OCI-LY1 (cell line): ENCODE measurements around the gene EFEMP2.

Experiments used
- H2AFZ ChIP-seq: fragments of 200-600 bp; sonication (generic), shearing (Covaris generic); 2 replicates; pipeline ENCODE4 v1.6.0; 2014; ENCODE audit warnings: antibody characterized with exemption, mild to moderate bottlenecking, low read length
- H3F3A ChIP-seq: fragments of 200-600 bp; sonication (generic), shearing (Covaris generic); 2 replicates; pipeline ENCODE4 v1.6.0; 2014; ENCODE audit warnings: mild to moderate bottlenecking, antibody characterized with exemption, low read length, moderate library complexity; ENCODE audit not compliant: insufficient read depth
- H3K27ac ChIP-seq: fragments of 200-600 bp; sonication (generic); 2 replicates; pipeline ENCODE4 v1.5.1; 2014; ENCODE audit warnings: low read length, mixed run types, mild to moderate bottlenecking, low read depth; ENCODE audit not compliant: poor library complexity, severe bottlenecking
- H3K27me3 ChIP-seq: fragments of 200-600 bp; sonication (generic); 2 replicates; pipeline ENCODE4 v1.6.0; 2014; ENCODE audit warnings: antibody characterized with exemption, mild to moderate bottlenecking, low read length, moderate library complexity; ENCODE audit not compliant: insufficient read depth
- H3K36me3 ChIP-seq: fragments of 200-600 bp; sonication (generic); 2 replicates; pipeline ENCODE4 v1.6.1; 2014; ENCODE audit warnings: mild to moderate bottlenecking, antibody characterized with exemption, low read length, moderate library complexity, mixed read lengths; ENCODE audit not compliant: insufficient read depth
- H3K4me1 ChIP-seq: fragments of 200-600 bp; sonication (generic); 2 replicates; pipeline ENCODE4 v1.5.1; 2014; ENCODE audit warnings: mild to moderate bottlenecking, low read length, moderate library complexity; ENCODE audit not compliant: insufficient read depth, severe bottlenecking
- H3K4me2 ChIP-seq: fragments of 200-600 bp; sonication (generic), shearing (Covaris generic); 2 replicates; pipeline ENCODE4 v1.6.1; 2014; ENCODE audit warnings: low read length
- H3K4me3 ChIP-seq: fragments of 200-600 bp; sonication (generic); 2 replicates; pipeline ENCODE4 v1.5.1; 2014; ENCODE audit warnings: low read length, low read depth, mild to moderate bottlenecking, mixed read lengths; ENCODE audit not compliant: poor library complexity, severe bottlenecking
- H3K79me2 ChIP-seq: fragments of 200-600 bp; shearing (Covaris generic); 2 replicates; pipeline ENCODE4 v1.6.1; 2016; ENCODE audit warnings: mixed run types, low read length, mixed read lengths; ENCODE audit not compliant: insufficient read depth
- H3K9ac ChIP-seq: fragments of 200-600 bp; sonication (generic), shearing (Covaris generic); 2 replicates; pipeline ENCODE4 v1.6.1; 2014; ENCODE audit warnings: mild to moderate bottlenecking, low read length, mixed read lengths
- H3K9me2 ChIP-seq: fragments of 200-600 bp; sonication (generic), shearing (Covaris generic); 2 replicates; pipeline ENCODE4 v1.6.1; 2014; ENCODE audit warnings: low read depth, mild to moderate bottlenecking, low read length, mixed read lengths
- H3K9me3 ChIP-seq: fragments of 200-600 bp; shearing (Covaris generic); 2 replicates; pipeline ENCODE4 v1.6.1; 2014; ENCODE audit warnings: low read length, mixed read lengths
- H4K20me1 ChIP-seq: fragments of 200-600 bp; sonication (generic), shearing (Covaris generic); 2 replicates; pipeline ENCODE4 v1.6.0; 2016; ENCODE audit warnings: mild to moderate bottlenecking, low read length; ENCODE audit not compliant: insufficient read depth
- EZH2 ChIP-seq: fragments of 200-600 bp; sonication (generic), shearing (Covaris generic); IDR thresholded peaks from 2 replicates; pipeline ENCODE4 v1.8.0; 2017; ENCODE audit warnings: borderline replicate concordance, mixed run types, mild to moderate bottlenecking, antibody characterized with exemption, low read length, moderate library complexity, mixed read lengths
- TF ChIP-seq, protein P1 (sequence below): fragments of 200-600 bp; sonication (generic), shearing (Covaris generic); IDR thresholded peaks from 2 replicates; pipeline ENCODE4 v1.5.1; 2017; ENCODE audit warnings: mild to moderate bottlenecking, antibody characterized with exemption, low read length, moderate library complexity, mixed read lengths

Gene EFEMP2

GRCh38 chr11:65883786-65884715 is 11.5 kb upstream of the EFEMP2 start:
- Histone ChIP-seq H3K4me1 (peaks cover 25% of the 10 kb centered on the region), H3K9me2 (no peaks in the 10 kb centered on the region), H4K20me1 (no peaks in the 10 kb centered on the region), H3K27me3 (no peaks in the 10 kb centered on the region), H3F3A (no peaks in the 10 kb centered on the region), H3K4me2 (no peak overlapping the region), H3K9me3 (no peaks in the 10 kb centered on the region), H3K27ac (no peak overlapping the region), H3K36me3 (peaks cover 43% of the 10 kb centered on the region), H3K79me2 (no peaks in the 10 kb centered on the region), H3K4me3 (no peak overlapping the region), H2AFZ (no peak overlapping the region), H3K9ac (no peak overlapping the region)
- TF ChIP-seq, protein P1, sequence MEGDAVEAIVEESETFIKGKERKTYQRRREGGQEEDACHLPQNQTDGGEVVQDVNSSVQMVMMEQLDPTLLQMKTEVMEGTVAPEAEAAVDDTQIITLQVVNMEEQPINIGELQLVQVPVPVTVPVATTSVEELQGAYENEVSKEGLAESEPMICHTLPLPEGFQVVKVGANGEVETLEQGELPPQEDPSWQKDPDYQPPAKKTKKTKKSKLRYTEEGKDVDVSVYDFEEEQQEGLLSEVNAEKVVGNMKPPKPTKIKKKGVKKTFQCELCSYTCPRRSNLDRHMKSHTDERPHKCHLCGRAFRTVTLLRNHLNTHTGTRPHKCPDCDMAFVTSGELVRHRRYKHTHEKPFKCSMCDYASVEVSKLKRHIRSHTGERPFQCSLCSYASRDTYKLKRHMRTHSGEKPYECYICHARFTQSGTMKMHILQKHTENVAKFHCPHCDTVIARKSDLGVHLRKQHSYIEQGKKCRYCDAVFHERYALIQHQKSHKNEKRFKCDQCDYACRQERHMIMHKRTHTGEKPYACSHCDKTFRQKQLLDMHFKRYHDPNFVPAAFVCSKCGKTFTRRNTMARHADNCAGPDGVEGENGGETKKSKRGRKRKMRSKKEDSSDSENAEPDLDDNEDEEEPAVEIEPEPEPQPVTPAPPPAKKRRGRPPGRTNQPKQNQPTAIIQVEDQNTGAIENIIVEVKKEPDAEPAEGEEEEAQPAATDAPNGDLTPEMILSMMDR: no peak
- no peak for TF ChIP-seq EZH2

GRCh38 chr11:65883058-65883761 is 10.6 kb upstream of the EFEMP2 start:
- Histone ChIP-seq H3K27ac (no peak overlapping the region), H3K79me2 (no peaks in the 10 kb centered on the region), H3K4me3 (no peak overlapping the region), H4K20me1 (no peaks in the 10 kb centered on the region), H3K4me2 (no peak overlapping the region), H3K9ac (no peak overlapping the region), H2AFZ (no peak overlapping the region), H3K9me3 (no peaks in the 10 kb centered on the region), H3K27me3 (no peaks in the 10 kb centered on the region), H3K36me3 (peaks cover 43% of the 10 kb centered on the region), H3F3A (no peaks in the 10 kb centered on the region), H3K4me1 (peaks cover 20% of the 10 kb centered on the region), H3K9me2 (no peaks in the 10 kb centered on the region)
- TF ChIP-seq, protein P1: no peak
- TF ChIP-seq EZH2: no peak

GRCh38 chr11:65882120-65883057 is 9.8 kb upstream of the EFEMP2 start:
- Histone ChIP-seq H3K4me1 (peaks cover 15% of the 10 kb centered on the region), H3F3A (no peaks in the 10 kb centered on the region), H3K9me3 (no peaks in the 10 kb centered on the region), H3K4me2 (no peak overlapping the region), H4K20me1 (no peaks in the 10 kb centered on the region), H3K9ac (no peak overlapping the region), H3K27me3 (no peaks in the 10 kb centered on the region), H3K4me3 (no peak overlapping the region), H2AFZ (no peak overlapping the region), H3K36me3 (peaks cover 43% of the 10 kb centered on the region), H3K79me2 (no peaks in the 10 kb centered on the region), H3K9me2 (no peaks in the 10 kb centered on the region), H3K27ac (no peak overlapping the region)
- no peak for TF ChIP-seq EZH2
